ENCODE measurements around the gene PAPLN.

PAPLN gene

GRCh38 chr14:73231981-73232851 is 5.1 kb upstream of the PAPLN start:
- DNase-seq, result peak; percentile 19

GRCh38 chr14:73232984-73233383 is 4.3 kb upstream of the PAPLN start:
- DNase-seq, result no peak

GRCh38 chr14:73233564-73233963 is 3.7 kb upstream of the PAPLN start:
- no peak for DNase-seq

GRCh38 chr14:73234029-73234428 is 3.3 kb upstream of the PAPLN start:
- DNase-seq, result peak; percentile 21

- peak; percentile 68 for DNase-seq
Observed at GRCh38 chr14:73234586-73235394, 2.5 kb upstream of the PAPLN start.

- DNase-seq, result peak; percentile 92
Observed at GRCh38 chr14:73235531-73236155, 1.7 kb upstream of the PAPLN start.

- DNase-seq, result peak; percentile 70
Observed at GRCh38 chr14:73236157-73236556, 1.1 kb upstream of the PAPLN start.

GRCh38 chr14:73236752-73237218 is 521 bp upstream of the PAPLN start:
- DNase-seq, result no peak

- DNase-seq, result peak; percentile 35
Observed at GRCh38 chr14:73237786-73238423, 599 bp downstream of the PAPLN start.

GRCh38 chr14:73238424-73238852 is 1.1 kb downstream of the PAPLN start:
- DNase-seq, result peak; percentile 70

- DNase-seq, result peak; percentile 39
Observed at GRCh38 chr14:73238941-73239340, 1.6 kb downstream of the PAPLN start.

GRCh38 chr14:73239393-73240241 is 2.3 kb downstream of the PAPLN start:
- peak; percentile 59 for DNase-seq

- DNase-seq, result no peak
Observed at GRCh38 chr14:73240816-73241480, 3.6 kb downstream of the PAPLN start.

- no peak for DNase-seq
Observed at GRCh38 chr14:73241481-73242165, 4.3 kb downstream of the PAPLN start.

- DNase-seq, result no peak
Observed at GRCh38 chr14:73242357-73242901, 5.1 kb downstream of the PAPLN start.

GRCh38 chr14:73243341-73243740 is 6.0 kb downstream of the PAPLN start:
- DNase-seq, result no peak

- no peak for DNase-seq
Observed at GRCh38 chr14:73243748-73244147, 6.4 kb downstream of the PAPLN start.

GRCh38 chr14:73244541-73245290 is 7.4 kb downstream of the PAPLN start:
- no peak for DNase-seq

All from NCI-H69 (cell line).